Ishikawa (cell line): ENCODE measurements around the gene CACNA1D.

Experiments used
- EGR1 ChIP-seq: IDR thresholded peaks from 2 replicates; pipeline ENCODE4 v1.6.1; 2012
- EP300 ChIP-seq: IDR thresholded peaks from 2 replicates; pipeline ENCODE4 v1.6.1; 2012; ENCODE audit warnings: borderline replicate concordance
- REST ChIP-seq: IDR thresholded peaks from 2 replicates; pipeline ENCODE4 v1.6.1; 2012; ENCODE audit warnings: low read depth, mild to moderate bottlenecking
- TAF1 ChIP-seq: IDR thresholded peaks from 2 replicates; pipeline ENCODE4 v1.6.1; 2012; ENCODE audit warnings: low read depth, mild to moderate bottlenecking
- YY1 ChIP-seq: IDR thresholded peaks from 2 replicates; pipeline ENCODE4 v1.6.1; 2012; ENCODE audit warnings: low read depth
- TF ChIP-seq, protein P1 (sequence below): IDR thresholded peaks from 2 replicates; pipeline ENCODE4 v1.6.1; 2012

GRCh38 chr3:53712817-53713388 lies 218.5 kb downstream of the CACNA1D start:
- TF ChIP-seq, protein P1, sequence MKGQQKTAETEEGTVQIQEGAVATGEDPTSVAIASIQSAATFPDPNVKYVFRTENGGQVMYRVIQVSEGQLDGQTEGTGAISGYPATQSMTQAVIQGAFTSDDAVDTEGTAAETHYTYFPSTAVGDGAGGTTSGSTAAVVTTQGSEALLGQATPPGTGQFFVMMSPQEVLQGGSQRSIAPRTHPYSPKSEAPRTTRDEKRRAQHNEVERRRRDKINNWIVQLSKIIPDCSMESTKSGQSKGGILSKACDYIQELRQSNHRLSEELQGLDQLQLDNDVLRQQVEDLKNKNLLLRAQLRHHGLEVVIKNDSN: no peak
- TF ChIP-seq TAF1 (no peak), YY1 (no peak), EGR1 (no peak), EP300 (no peak), REST (no peak)
